ENCODE data around the gene LRRC4C.

Gene LRRC4C

GRCh38 chr11:40514124-40514523 is 945.3 kb downstream of the LRRC4C start:
- TF ChIP-seq CTCF (conservative IDR thresholded peaks at IDR 0.05): no peak
- H3K27ac ChIP-seq: no peak overlapping the region

- no peak for TF ChIP-seq CTCF (conservative IDR thresholded peaks at IDR 0.05)
- no peak overlapping the region for H3K27ac ChIP-seq
Observed at GRCh38 chr11:40513281-40513680, 946.2 kb downstream of the LRRC4C start.

GRCh38 chr11:40508303-40508702 is 951.1 kb downstream of the LRRC4C start:
- TF ChIP-seq CTCF (conservative IDR thresholded peaks at IDR 0.05): no peak
- no peak overlapping the region for H3K27ac ChIP-seq

GRCh38 chr11:40506226-40506625 is 953.2 kb downstream of the LRRC4C start:
- no peak overlapping the region for H3K27ac ChIP-seq
- TF ChIP-seq CTCF (conservative IDR thresholded peaks at IDR 0.05): no peak

GRCh38 chr11:40491341-40491740 is 968.1 kb downstream of the LRRC4C start:
- TF ChIP-seq CTCF (conservative IDR thresholded peaks at IDR 0.05): no peak
- H3K27ac ChIP-seq: no peak overlapping the region

GRCh38 chr11:40467771-40468170 is 991.7 kb downstream of the LRRC4C start:
- no peak overlapping the region for H3K27ac ChIP-seq
- no peak for TF ChIP-seq CTCF (conservative IDR thresholded peaks at IDR 0.05)

GRCh38 chr11:40445391-40445790 is 1014.1 kb downstream of the LRRC4C start:
- TF ChIP-seq CTCF (conservative IDR thresholded peaks at IDR 0.05): no peak
- H3K27ac ChIP-seq: no peak overlapping the region

GRCh38 chr11:40444151-40444550 is 1015.3 kb downstream of the LRRC4C start:
- no peak overlapping the region for H3K27ac ChIP-seq
- TF ChIP-seq CTCF (conservative IDR thresholded peaks at IDR 0.05): no peak
